ENCODE results near the gene SYT1.

DNA sequence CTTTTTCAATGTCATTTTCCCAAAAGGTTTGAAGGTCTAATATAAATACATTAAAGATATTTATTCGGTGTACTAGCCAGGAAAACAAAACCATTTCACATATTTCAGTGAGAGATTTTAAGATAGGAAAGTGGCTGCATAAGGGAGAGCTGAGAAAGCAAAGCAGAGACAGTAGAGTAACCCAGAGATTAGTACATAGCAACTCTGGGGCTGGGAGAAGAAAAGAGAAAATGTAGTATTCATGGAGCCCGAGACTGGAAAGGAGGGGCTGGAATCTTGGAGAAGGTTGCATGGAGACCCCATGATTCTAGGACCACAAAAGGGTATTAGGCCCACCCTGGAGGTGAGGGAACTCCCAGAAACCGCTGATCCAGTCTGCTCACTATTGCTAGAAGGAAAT is 589.2 kb downstream of the SYT1 start:
- TF ChIP-seq ZNF384 (IDR thresholded peaks at IDR 0.05): no peak
- no peak for TF ChIP-seq LEF1 (IDR thresholded peaks at IDR 0.05; ENCODE audit: borderline replicate concordance)
- TF ChIP-seq ELF4 (IDR thresholded peaks at IDR 0.05): no peak
